ENCODE results near the gene EGFLAM. TPM values are rescaled to one million over a fixed set of nuclear protein-coding genes. Genes with fewer than 3 reads are reported as not detected.

The EGFLAM gene
- total RNA-seq, 1 experiment from 2014 or later = 0.33 TPM

GRCh38 chr5:38448568-38449350, 190.4 kb downstream of the EGFLAM start:
- WGBS (ENCODE audit: extremely low coverage, insufficient read length, low lambda C conversion rate) = no CpG with 5 or more reads among the region's 9 CpGs
- Histone ChIP-seq H3K4me2 (ENCODE audit: insufficient read depth, insufficient read length, low read length) (no peak overlapping the region), H3K9ac (ENCODE audit: extremely low read depth, insufficient read length, low read length) (no peak overlapping the region), H4K20me1 (ENCODE audit: control insufficient read depth, insufficient read depth, insufficient read length) (no peaks in the 10 kb centered on the region), H3K4me1 (ENCODE audit: insufficient read depth, low read length) (no peaks in the 10 kb centered on the region), H2BK20ac (ENCODE audit: low read depth, low read length, poor library complexity, severe bottlenecking) (no peak overlapping the region), H3T11ph (ENCODE audit: low read length) (no peak overlapping the region), H3K27me3 (ENCODE audit: insufficient read depth, low read length) (no peaks in the 10 kb centered on the region), H2BK5ac (ENCODE audit: insufficient read length, low read length) (no peak overlapping the region), H2BK15ac (ENCODE audit: low read depth, low read length) (no peak overlapping the region), H4K5ac (ENCODE audit: insufficient read length, low read depth, low read length) (no peak overlapping the region), H4K91ac (ENCODE audit: insufficient read length, low read depth, low read length) (no peak overlapping the region), H3K9me3 (ENCODE audit: control insufficient read depth, low read depth, low read length) (no peaks in the 10 kb centered on the region), H3K4ac (ENCODE audit: low read depth, low read length) (no peak overlapping the region), H2BK120ac (ENCODE audit: low read depth, low read length, poor library complexity, severe bottlenecking) (no peak overlapping the region), H3K14ac (ENCODE audit: insufficient read depth, low read length) (no peak overlapping the region), H3K79me1 (ENCODE audit: insufficient read depth, low read depth, low read length, poor library complexity, severe bottlenecking) (no peaks in the 10 kb centered on the region), H3K79me2 (ENCODE audit: insufficient read depth, low read length) (no peaks in the 10 kb centered on the region), H3K27ac (ENCODE audit: insufficient read length, low read depth, low read length) (no peak overlapping the region), H4K8ac (replicated peaks; ENCODE audit: insufficient read length, low read depth, low read length) (no peak overlapping the region), H3K23me2 (ENCODE audit: insufficient read length, low read depth, low read length, poor library complexity, severe bottlenecking) (no peaks in the 10 kb centered on the region), H2BK12ac (ENCODE audit: insufficient read length, low read depth, low read length) (no peak overlapping the region), H2AK5ac (ENCODE audit: insufficient read length, low read length) (no peak overlapping the region), H2AFZ (ENCODE audit: low read length) (no peak overlapping the region), H3K18ac (ENCODE audit: insufficient read length, low read depth, low read length) (no peak overlapping the region), H3K23ac (ENCODE audit: insufficient read length, low read depth, low read length) (no peak overlapping the region), H3K56ac (ENCODE audit: insufficient read length, low read depth, low read length) (no peak overlapping the region)
- DNase-seq = no peak
- H3K36me3 Mint-ChIP-seq (ENCODE audit: insufficient read depth in 1 of 3, low read depth in 3 of 3) = no peaks in the 10 kb centered on the region
- H3K9me3 Mint-ChIP-seq = no peaks in the 10 kb centered on the region; a peak in 2 of 5 replicates
- H3K4me1 Mint-ChIP-seq = 0 out of 4 replicates have a peak, but pooled peaks cover 0 to 5% of the 10 kb centered on the region in 2 experiments
- H3K27ac Mint-ChIP-seq = no peak overlapping the region
- H3K4me3 Mint-ChIP-seq = no peak overlapping the region
- TF ChIP-seq CTCF (conservative IDR thresholded peaks at IDR 0.05) = no peak
- H3K27me3 Mint-ChIP-seq (ENCODE audit: low read depth) = peaks cover 4% of the 10 kb centered on the region
